Breast epithelium (tissue), 3 donors: Measurements from ENCODE around the gene DPEP3.

Source experiments
- POLR2A ChIP-seq: fragments of 450-650 bp; IDR thresholded peaks from one replicate; pipeline ENCODE4 v1.6.1; 2016; ENCODE audit warnings: antibody characterized with exemption, mild to moderate bottlenecking, moderate library complexity
- POLR2AphosphoS5 ChIP-seq, 3 donors: sonication (generic); formaldehyde crosslinking; IDR thresholded peaks; one replicate each; pipeline ENCODE4 v1.6.1; 2017; ENCODE audit warnings: antibody characterized with exemption in 3 of 3
- TF ChIP-seq, protein P1 (sequence below), 3 donors: fragments of 450-650 bp; IDR thresholded peaks; one replicate each; pipeline ENCODE4 v1.5.1; 2016 to 2017; ENCODE audit warnings: antibody characterized with exemption in 3 of 3, mild to moderate bottlenecking in 3 of 3, moderate library complexity in 3 of 3

- TF ChIP-seq POLR2AphosphoS5 (IDR thresholded peaks at IDR 0.05) (no peak), POLR2A (no peak)
- TF ChIP-seq, protein P1, sequence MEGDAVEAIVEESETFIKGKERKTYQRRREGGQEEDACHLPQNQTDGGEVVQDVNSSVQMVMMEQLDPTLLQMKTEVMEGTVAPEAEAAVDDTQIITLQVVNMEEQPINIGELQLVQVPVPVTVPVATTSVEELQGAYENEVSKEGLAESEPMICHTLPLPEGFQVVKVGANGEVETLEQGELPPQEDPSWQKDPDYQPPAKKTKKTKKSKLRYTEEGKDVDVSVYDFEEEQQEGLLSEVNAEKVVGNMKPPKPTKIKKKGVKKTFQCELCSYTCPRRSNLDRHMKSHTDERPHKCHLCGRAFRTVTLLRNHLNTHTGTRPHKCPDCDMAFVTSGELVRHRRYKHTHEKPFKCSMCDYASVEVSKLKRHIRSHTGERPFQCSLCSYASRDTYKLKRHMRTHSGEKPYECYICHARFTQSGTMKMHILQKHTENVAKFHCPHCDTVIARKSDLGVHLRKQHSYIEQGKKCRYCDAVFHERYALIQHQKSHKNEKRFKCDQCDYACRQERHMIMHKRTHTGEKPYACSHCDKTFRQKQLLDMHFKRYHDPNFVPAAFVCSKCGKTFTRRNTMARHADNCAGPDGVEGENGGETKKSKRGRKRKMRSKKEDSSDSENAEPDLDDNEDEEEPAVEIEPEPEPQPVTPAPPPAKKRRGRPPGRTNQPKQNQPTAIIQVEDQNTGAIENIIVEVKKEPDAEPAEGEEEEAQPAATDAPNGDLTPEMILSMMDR (IDR thresholded peaks at IDR 0.05), result no peak
Measured at GRCh38 chr16:67963292-67963661, 17.0 kb downstream of the DPEP3 start.
